DOHH2 (cell line): ENCODE results near the gene SYT1.

Experiments used
- H3F3A ChIP-seq: fragments of 200-600 bp; sonication (generic), shearing (Covaris generic); 2 replicates; pipeline ENCODE4 v1.6.0; 2016; ENCODE audit warnings: antibody characterized with exemption, mild to moderate bottlenecking; ENCODE audit not compliant: control insufficient read depth, insufficient read depth
- H3K27ac ChIP-seq: fragments of 200-600 bp; sonication (generic); 2 replicates; pipeline ENCODE4 v1.5.1; 2014; ENCODE audit warnings: low read depth, mild to moderate bottlenecking, low read length, moderate library complexity
- H3K27me3 ChIP-seq: fragments of 200-600 bp; sonication (generic); 2 replicates; pipeline ENCODE4 v1.6.1; 2014; ENCODE audit warnings: mild to moderate bottlenecking, low read length, mixed read lengths; ENCODE audit not compliant: control insufficient read depth
- H3K36me3 ChIP-seq: fragments of 200-600 bp; sonication (generic); 2 replicates; pipeline ENCODE4 v1.6.1; 2014; ENCODE audit warnings: mild to moderate bottlenecking, low read length, moderate library complexity, mixed read lengths; ENCODE audit not compliant: control insufficient read depth
- H3K4me1 ChIP-seq: fragments of 200-600 bp; sonication (generic); 2 replicates; pipeline ENCODE4 v1.6.1; 2014; ENCODE audit warnings: mild to moderate bottlenecking, low read length, mixed read lengths; ENCODE audit not compliant: control insufficient read depth
- H3K4me2 ChIP-seq: fragments of 200-600 bp; sonication (generic); 2 replicates; pipeline ENCODE4 v1.6.0; 2014; ENCODE audit warnings: mild to moderate bottlenecking, low read length, moderate library complexity
- H3K4me3 ChIP-seq: fragments of 200-600 bp; sonication (generic); 2 replicates; pipeline ENCODE4 v1.5.1; 2014; ENCODE audit warnings: mild to moderate bottlenecking, low read length, mixed read lengths
- H3K79me2 ChIP-seq: fragments of 200-600 bp; sonication (generic); 2 replicates; pipeline ENCODE4 v1.6.1; 2014; ENCODE audit warnings: mild to moderate bottlenecking, low read length, mixed read lengths; ENCODE audit not compliant: control insufficient read depth
- H3K9me2 ChIP-seq: fragments of 200-600 bp; sonication (generic); replicated peaks from 2 replicates; pipeline ENCODE4 v1.6.1; 2014; ENCODE audit warnings: mild to moderate bottlenecking, low read length, mixed read lengths; ENCODE audit not compliant: control insufficient read depth
- H3K9me3 ChIP-seq: fragments of 200-600 bp; sonication (generic); 2 replicates; pipeline ENCODE4 v1.6.1; 2014; ENCODE audit warnings: antibody characterized with exemption, low read length, mixed read lengths; ENCODE audit not compliant: control insufficient read depth, insufficient read depth
- H4K20me1 ChIP-seq: fragments of 200-600 bp; sonication (generic); 2 replicates; pipeline ENCODE4 v1.6.0; 2014; ENCODE audit warnings: low read depth, mild to moderate bottlenecking, antibody characterized with exemption, low read length, moderate library complexity; ENCODE audit not compliant: control insufficient read depth, insufficient read depth
- CTCF ChIP-seq: fragments of 200-600 bp; sonication (generic); IDR thresholded peaks from one replicate; pipeline ENCODE4 v1.5.1; 2014; ENCODE audit warnings: antibody characterized with exemption, mild to moderate bottlenecking, low read depth, low read length; ENCODE audit not compliant: poor library complexity, severe bottlenecking
- EZH2phosphoT487 ChIP-seq: fragments of 200-600 bp; sonication (generic); IDR thresholded peaks from 2 replicates; pipeline ENCODE4 v1.6.1; 2017; ENCODE audit warnings: borderline replicate concordance, mild to moderate bottlenecking, antibody characterized with exemption, low read length, moderate library complexity, mixed read lengths

Gene SYT1

GRCh38 chr12:79247494-79247893 lies 382.9 kb downstream of the SYT1 start:
- TF ChIP-seq CTCF (no peak), EZH2phosphoT487 (no peak)
- H3F3A ChIP-seq, result no peaks in the 10 kb centered on the region
- H4K20me1 ChIP-seq, result no peaks in the 10 kb centered on the region

GRCh38 chr12:79250186-79250585 lies 385.6 kb downstream of the SYT1 start:
- Histone ChIP-seq H3K4me2 (no peak overlapping the region), H3K27ac (no peak overlapping the region), H3K4me1 (no peaks in the 10 kb centered on the region), H3K36me3 (no peaks in the 10 kb centered on the region), H3K9me3 (no peaks in the 10 kb centered on the region), H3K4me3 (no peak overlapping the region), H4K20me1 (no peaks in the 10 kb centered on the region), H3F3A (no peaks in the 10 kb centered on the region), H3K79me2 (no peaks in the 10 kb centered on the region), H3K9me2 (no peaks in the 10 kb centered on the region), H3K27me3 (no peaks in the 10 kb centered on the region)
- TF ChIP-seq EZH2phosphoT487 (no peak), CTCF (no peak)

More at GRCh38 chr12:79247494-79247893, 382.9 kb downstream of the SYT1 start:
- Histone ChIP-seq H3K9me3 (no peaks in the 10 kb centered on the region), H3K27ac (no peak overlapping the region), H3K9me2 (no peaks in the 10 kb centered on the region), H3K4me2 (no peak overlapping the region), H3K36me3 (no peaks in the 10 kb centered on the region), H3K79me2 (no peaks in the 10 kb centered on the region), H3K27me3 (no peaks in the 10 kb centered on the region), H3K4me1 (no peaks in the 10 kb centered on the region), H3K4me3 (no peak overlapping the region)

- H3K36me3 ChIP-seq, result no peaks in the 10 kb centered on the region
- H3K79me2 ChIP-seq, result no peaks in the 10 kb centered on the region
- H3F3A ChIP-seq, result no peaks in the 10 kb centered on the region
- no peaks in the 10 kb centered on the region for H3K9me2 ChIP-seq
- H3K4me3 ChIP-seq, result no peak overlapping the region
- no peaks in the 10 kb centered on the region for H3K27me3 ChIP-seq
- no peaks in the 10 kb centered on the region for H3K4me1 ChIP-seq
- TF ChIP-seq EZH2phosphoT487, result no peak
- TF ChIP-seq CTCF, result no peak
- H4K20me1 ChIP-seq, result no peaks in the 10 kb centered on the region
- no peak overlapping the region for H3K27ac ChIP-seq
- H3K4me2 ChIP-seq, result no peak overlapping the region
- H3K9me3 ChIP-seq, result no peaks in the 10 kb centered on the region
These were observed 386.6 kb downstream of the SYT1 start for GRCh38 chr12:79250960-79251755.
